ENCODE data around the gene DMRT2.

Gene DMRT2

GRCh38 chr9:1026219-1026618 lies 23.9 kb upstream of the DMRT2 start:
- H3K4me3 ChIP-seq (ENCODE audit: low read length), result no peak overlapping the region
- no peak for DNase-seq (ENCODE audit: low read depth)
- TF ChIP-seq CTCF (conservative IDR thresholded peaks at IDR 0.05; ENCODE audit: low read length), result no peak

GRCh38 chr9:1028501-1029190 lies 21.5 kb upstream of the DMRT2 start:
- H3K4me3 ChIP-seq (ENCODE audit: low read length), result no peak overlapping the region
- no peak for DNase-seq (ENCODE audit: low read depth)
- no peak for TF ChIP-seq CTCF (conservative IDR thresholded peaks at IDR 0.05; ENCODE audit: low read length)

DNA sequence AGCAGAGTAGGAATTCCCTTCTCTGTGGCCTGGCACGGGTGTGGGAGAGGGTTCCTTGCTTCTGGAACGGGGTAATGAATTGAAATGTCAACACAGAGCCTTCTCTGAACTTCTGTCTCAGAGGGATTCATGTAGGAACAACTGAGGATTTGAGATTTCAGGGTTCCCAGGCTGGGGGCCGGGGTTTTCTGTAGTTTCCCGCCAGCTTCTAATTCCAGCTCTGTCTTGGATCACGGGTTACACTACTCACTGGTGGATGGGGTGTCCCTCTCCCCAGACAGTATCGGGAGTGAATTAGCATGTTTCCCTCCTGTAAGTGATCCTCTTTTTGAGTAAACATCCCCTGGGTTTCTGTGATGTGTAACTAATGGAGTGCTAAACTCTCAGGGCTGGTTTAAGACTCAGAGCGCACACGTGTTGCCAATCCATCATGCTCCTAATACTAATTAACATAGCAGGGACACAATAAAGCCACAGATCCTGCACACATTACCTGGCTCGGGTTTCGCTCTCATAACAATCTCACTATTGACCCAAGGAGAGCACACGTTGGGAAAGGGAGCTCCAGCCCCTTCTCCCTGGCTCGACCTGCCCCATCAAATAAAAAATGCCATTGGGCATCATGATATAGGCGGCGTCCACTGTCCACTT lies 18.1 kb upstream of the DMRT2 start:
- DNase-seq (ENCODE audit: low read depth), result no peak
- no peak overlapping the region for H3K4me3 ChIP-seq (ENCODE audit: low read length)
- TF ChIP-seq CTCF (conservative IDR thresholded peaks at IDR 0.05; ENCODE audit: low read length), result no peak

DNA sequence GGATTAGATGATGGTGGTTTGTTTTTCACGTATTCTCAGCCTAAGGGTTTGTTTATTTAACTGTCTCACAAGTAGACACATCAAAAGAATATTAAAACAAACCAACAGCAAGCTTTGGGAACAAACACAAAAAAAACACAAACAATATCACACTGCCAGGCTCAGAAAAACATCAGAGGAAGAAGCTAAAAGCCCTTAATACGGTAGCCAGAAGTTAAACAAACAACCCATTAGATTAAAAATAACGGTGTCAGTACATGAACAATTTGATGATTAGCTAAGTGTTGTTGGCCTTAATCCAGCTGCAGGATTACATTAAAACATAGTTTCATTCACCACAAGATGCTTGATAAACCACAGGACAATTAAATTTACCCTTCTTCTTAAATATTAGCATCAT lies 15.9 kb upstream of the DMRT2 start:
- H3K4me3 ChIP-seq (ENCODE audit: low read length), result no peak overlapping the region
- no peak for TF ChIP-seq CTCF (conservative IDR thresholded peaks at IDR 0.05; ENCODE audit: low read length)
- no peak for DNase-seq (ENCODE audit: low read depth)

DNA sequence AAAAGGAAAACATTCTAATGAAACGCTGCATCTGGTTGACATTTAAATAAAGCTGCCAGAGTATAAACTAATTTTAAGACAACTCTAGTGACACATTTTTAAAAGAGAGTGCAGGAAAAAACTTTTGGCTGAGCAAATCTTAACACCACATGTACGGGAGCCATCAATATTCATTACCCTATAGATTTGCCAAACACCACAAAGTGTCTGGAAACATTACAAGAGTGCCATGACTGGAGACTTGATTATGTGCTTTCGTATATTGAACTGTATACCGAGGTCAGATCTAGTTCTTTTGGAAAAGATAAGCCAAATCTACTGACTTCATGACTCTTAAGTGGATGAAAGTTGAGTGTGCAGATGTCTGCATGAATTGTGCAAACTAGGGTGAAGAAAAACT lies 10.6 kb upstream of the DMRT2 start:
- no peak for TF ChIP-seq CTCF (conservative IDR thresholded peaks at IDR 0.05; ENCODE audit: low read length)
- H3K4me3 ChIP-seq (ENCODE audit: low read length), result no peak overlapping the region
- DNase-seq (ENCODE audit: low read depth), result no peak

- no peak for DNase-seq (ENCODE audit: low read depth)
- TF ChIP-seq CTCF (conservative IDR thresholded peaks at IDR 0.05; ENCODE audit: low read length), result no peak
- H3K4me3 ChIP-seq (ENCODE audit: low read length), result no peak overlapping the region
Observed at GRCh38 chr9:1042466-1042865, 7.7 kb upstream of the DMRT2 start.

DNA sequence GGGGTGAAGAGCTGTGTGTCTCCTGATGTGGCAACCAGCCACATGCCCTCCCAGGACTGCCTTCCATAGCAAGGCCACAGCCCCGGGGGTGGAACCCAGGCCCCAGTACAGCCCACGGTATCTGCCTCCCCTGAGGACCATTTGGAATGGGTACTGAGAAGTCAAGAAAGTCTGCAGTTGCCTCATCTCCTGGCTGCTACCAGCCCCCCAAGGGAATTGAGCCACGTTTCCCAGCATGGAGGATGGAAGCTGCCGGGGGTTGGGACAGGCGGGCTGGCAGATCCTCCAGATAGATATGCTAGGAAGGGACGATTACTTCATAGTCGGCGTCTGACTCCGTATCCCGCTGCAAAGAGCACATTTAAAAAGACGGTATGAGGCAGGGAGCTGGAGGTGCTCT lies 5.5 kb upstream of the DMRT2 start:
- H3K4me3 ChIP-seq (ENCODE audit: low read length), result no peak overlapping the region
- peak; percentile 25 for DNase-seq (ENCODE audit: low read depth)
- TF ChIP-seq CTCF (conservative IDR thresholded peaks at IDR 0.05; ENCODE audit: low read length), result no peak
